OCI-LY1 (cell line): ENCODE data around the gene ID2.

Experiments used
- EZH2 ChIP-seq: fragments of 200-600 bp; sonication (generic), shearing (Covaris generic); IDR thresholded peaks from 2 replicates; pipeline ENCODE4 v1.8.0; 2017; ENCODE audit warnings: borderline replicate concordance, mixed run types, mild to moderate bottlenecking, antibody characterized with exemption, low read length, moderate library complexity, mixed read lengths
- TF ChIP-seq, protein P1 (sequence below): fragments of 200-600 bp; sonication (generic), shearing (Covaris generic); IDR thresholded peaks from 2 replicates; pipeline ENCODE4 v1.5.1; 2017; ENCODE audit warnings: mild to moderate bottlenecking, antibody characterized with exemption, low read length, moderate library complexity, mixed read lengths

GRCh38 chr2:8685697-8686358, 4.0 kb downstream of the ID2 start:
- TF ChIP-seq, protein P1, sequence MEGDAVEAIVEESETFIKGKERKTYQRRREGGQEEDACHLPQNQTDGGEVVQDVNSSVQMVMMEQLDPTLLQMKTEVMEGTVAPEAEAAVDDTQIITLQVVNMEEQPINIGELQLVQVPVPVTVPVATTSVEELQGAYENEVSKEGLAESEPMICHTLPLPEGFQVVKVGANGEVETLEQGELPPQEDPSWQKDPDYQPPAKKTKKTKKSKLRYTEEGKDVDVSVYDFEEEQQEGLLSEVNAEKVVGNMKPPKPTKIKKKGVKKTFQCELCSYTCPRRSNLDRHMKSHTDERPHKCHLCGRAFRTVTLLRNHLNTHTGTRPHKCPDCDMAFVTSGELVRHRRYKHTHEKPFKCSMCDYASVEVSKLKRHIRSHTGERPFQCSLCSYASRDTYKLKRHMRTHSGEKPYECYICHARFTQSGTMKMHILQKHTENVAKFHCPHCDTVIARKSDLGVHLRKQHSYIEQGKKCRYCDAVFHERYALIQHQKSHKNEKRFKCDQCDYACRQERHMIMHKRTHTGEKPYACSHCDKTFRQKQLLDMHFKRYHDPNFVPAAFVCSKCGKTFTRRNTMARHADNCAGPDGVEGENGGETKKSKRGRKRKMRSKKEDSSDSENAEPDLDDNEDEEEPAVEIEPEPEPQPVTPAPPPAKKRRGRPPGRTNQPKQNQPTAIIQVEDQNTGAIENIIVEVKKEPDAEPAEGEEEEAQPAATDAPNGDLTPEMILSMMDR = peak; percentile 87
- no peak for TF ChIP-seq EZH2
